GM12873 (cell line): ENCODE data around the gene PLEKHJ1.
A peak's percentile ranks its signal among the peaks of the same experiment; 100 is the strongest.

Experiments used
- CTCF ChIP-seq: IDR thresholded peaks from 2 replicates; pipeline ENCODE4 v1.5.1; 2012; ENCODE audit warnings: low read depth, mild to moderate bottlenecking, moderate library complexity, low read length, control low read depth; ENCODE audit not compliant: insufficient read depth; ENCODE audit errors: missing control alignments

The PLEKHJ1 gene

GRCh38 chr19:2271234-2272103 is 35.3 kb upstream of the PLEKHJ1 start:
- no peak for TF ChIP-seq CTCF

GRCh38 chr19:2270423-2271233 is 34.5 kb upstream of the PLEKHJ1 start:
- no peak for TF ChIP-seq CTCF

- TF ChIP-seq CTCF = no peak
Observed at GRCh38 chr19:2270157-2270422, 34.0 kb upstream of the PLEKHJ1 start.

- peak; percentile 33 for TF ChIP-seq CTCF
Observed at GRCh38 chr19:2269244-2270156, 33.4 kb upstream of the PLEKHJ1 start.

GRCh38 chr19:2268861-2269243 is 32.7 kb upstream of the PLEKHJ1 start:
- no peak for TF ChIP-seq CTCF

- TF ChIP-seq CTCF = no peak
Observed at GRCh38 chr19:2268480-2268830, 32.3 kb upstream of the PLEKHJ1 start.
